ENCODE data around the gene WASF1. TPM values are rescaled to one million over a fixed set of nuclear protein-coding genes. Genes with fewer than 3 reads are reported as not detected.

The WASF1 gene
- total RNA-seq, 1 experiment from 2014 or later, result 28.6 TPM

DNA sequence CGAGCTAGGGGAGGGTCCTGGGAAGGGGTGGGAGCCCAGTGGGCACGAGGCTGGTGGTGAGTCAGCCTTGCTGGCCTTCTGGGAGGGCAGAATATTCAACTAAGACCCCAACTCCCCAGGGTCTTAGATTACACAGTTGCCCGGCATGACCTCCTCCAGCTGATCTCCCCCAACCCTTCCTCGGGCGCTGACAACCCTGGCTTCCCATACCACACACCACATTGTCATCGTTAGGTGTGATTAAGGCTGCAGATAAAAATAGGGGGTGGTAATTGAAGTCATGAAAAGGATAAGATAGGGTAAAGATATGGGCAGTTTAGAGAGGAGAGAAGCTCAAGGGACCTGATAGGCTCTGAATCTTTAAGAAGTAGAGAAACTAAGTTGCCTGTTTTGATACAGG is 11.3 kb upstream of the WASF1 start:
- no peak overlapping the region for H3K23ac ChIP-seq (ENCODE audit: insufficient read length, low read depth, low read length)
- no peak overlapping the region for H3K4me3 Mint-ChIP-seq
- H2AFZ ChIP-seq (ENCODE audit: low read length), result no peak overlapping the region
- no CpG with 5 or more reads among the region's 6 CpGs for WGBS (ENCODE audit: extremely low coverage, insufficient read length, low lambda C conversion rate)
- H2BK15ac ChIP-seq (ENCODE audit: low read depth, low read length), result no peak overlapping the region
- no peak overlapping the region for H3K27ac Mint-ChIP-seq
- TF ChIP-seq, protein P1, sequence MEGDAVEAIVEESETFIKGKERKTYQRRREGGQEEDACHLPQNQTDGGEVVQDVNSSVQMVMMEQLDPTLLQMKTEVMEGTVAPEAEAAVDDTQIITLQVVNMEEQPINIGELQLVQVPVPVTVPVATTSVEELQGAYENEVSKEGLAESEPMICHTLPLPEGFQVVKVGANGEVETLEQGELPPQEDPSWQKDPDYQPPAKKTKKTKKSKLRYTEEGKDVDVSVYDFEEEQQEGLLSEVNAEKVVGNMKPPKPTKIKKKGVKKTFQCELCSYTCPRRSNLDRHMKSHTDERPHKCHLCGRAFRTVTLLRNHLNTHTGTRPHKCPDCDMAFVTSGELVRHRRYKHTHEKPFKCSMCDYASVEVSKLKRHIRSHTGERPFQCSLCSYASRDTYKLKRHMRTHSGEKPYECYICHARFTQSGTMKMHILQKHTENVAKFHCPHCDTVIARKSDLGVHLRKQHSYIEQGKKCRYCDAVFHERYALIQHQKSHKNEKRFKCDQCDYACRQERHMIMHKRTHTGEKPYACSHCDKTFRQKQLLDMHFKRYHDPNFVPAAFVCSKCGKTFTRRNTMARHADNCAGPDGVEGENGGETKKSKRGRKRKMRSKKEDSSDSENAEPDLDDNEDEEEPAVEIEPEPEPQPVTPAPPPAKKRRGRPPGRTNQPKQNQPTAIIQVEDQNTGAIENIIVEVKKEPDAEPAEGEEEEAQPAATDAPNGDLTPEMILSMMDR (conservative IDR thresholded peaks at IDR 0.05), result no peak
- no peaks in the 10 kb centered on the region for H3K23me2 ChIP-seq (ENCODE audit: insufficient read length, low read depth, low read length, poor library complexity, severe bottlenecking)
- H4K5ac ChIP-seq (ENCODE audit: insufficient read length, low read depth, low read length), result no peak overlapping the region
- no peak for DNase-seq
- no peak overlapping the region for H4K91ac ChIP-seq (ENCODE audit: insufficient read length, low read depth, low read length)
- no peak overlapping the region for H3K27ac ChIP-seq (ENCODE audit: insufficient read length, low read depth, low read length)
- no peaks in the 10 kb centered on the region for H3K4me1 ChIP-seq (ENCODE audit: insufficient read depth, low read length)
- H4K20me1 ChIP-seq (ENCODE audit: control insufficient read depth, insufficient read depth, insufficient read length), result no peaks in the 10 kb centered on the region
- H3K27me3 Mint-ChIP-seq (ENCODE audit: low read depth), result no peaks in the 10 kb centered on the region
- no peak overlapping the region for H4K8ac ChIP-seq (replicated peaks; ENCODE audit: insufficient read length, low read depth, low read length)
- H2BK20ac ChIP-seq (ENCODE audit: low read depth, low read length, poor library complexity, severe bottlenecking), result no peak overlapping the region
- no peak overlapping the region for H3K56ac ChIP-seq (ENCODE audit: insufficient read length, low read depth, low read length)
- H2BK120ac ChIP-seq (ENCODE audit: low read depth, low read length, poor library complexity, severe bottlenecking), result no peak overlapping the region
- H3K36me3 Mint-ChIP-seq (ENCODE audit: insufficient read depth in 1 of 3, low read depth in 3 of 3), result peaks cover 9 to 16% (median 12%) of the 10 kb centered on the region in 3 experiments; a peak in 5 of 7 replicates
- H3K27me3 ChIP-seq (ENCODE audit: insufficient read depth, low read length), result no peaks in the 10 kb centered on the region
- H3K9ac ChIP-seq (ENCODE audit: extremely low read depth, insufficient read length, low read length), result no peak overlapping the region
- peaks cover 5 to 6% of the 10 kb centered on the region in 2 experiments for H3K4me1 Mint-ChIP-seq
- no peaks in the 10 kb centered on the region for H3K79me1 ChIP-seq (ENCODE audit: insufficient read depth, low read depth, low read length, poor library complexity, severe bottlenecking)
- H3K4ac ChIP-seq (ENCODE audit: low read depth, low read length), result no peak overlapping the region
- no peaks in the 10 kb centered on the region for H3K9me3 Mint-ChIP-seq
- H2BK12ac ChIP-seq (ENCODE audit: insufficient read length, low read depth, low read length), result no peak overlapping the region
- no peak overlapping the region for H3K14ac ChIP-seq (ENCODE audit: insufficient read depth, low read length)
- no peak overlapping the region for H3K4me2 ChIP-seq (ENCODE audit: insufficient read depth, insufficient read length, low read length)
- H3K18ac ChIP-seq (ENCODE audit: insufficient read length, low read depth, low read length), result no peak overlapping the region
- H3K79me2 ChIP-seq (ENCODE audit: insufficient read depth, low read length), result peaks cover 6% of the 10 kb centered on the region; the same call in 1 of the 2 replicates
- H2BK5ac ChIP-seq (ENCODE audit: insufficient read length, low read length), result no peak overlapping the region
- H3K9me3 ChIP-seq (ENCODE audit: control insufficient read depth, low read depth, low read length), result no peaks in the 10 kb centered on the region
- no peak overlapping the region for H3T11ph ChIP-seq (ENCODE audit: low read length)
- no peak overlapping the region for H2AK5ac ChIP-seq (ENCODE audit: insufficient read length, low read length)

All from H9 (cell line).